Measurements from ENCODE around the gene GRID2.

- TF ChIP-seq CTCF (IDR thresholded peaks at IDR 0.05) (no peak), POLR2A (IDR thresholded peaks at IDR 0.05) (no peak)
Observed at GRCh38 chr4:92618968-92619367, 315.2 kb downstream of the GRID2 start.
